ENCODE measurements around the gene TBC1D22A. TPM values are rescaled to one million over a fixed set of nuclear protein-coding genes. Genes with fewer than 3 reads are reported as not detected.

Gene TBC1D22A
- total RNA-seq, 2 donors from 2014 or later = 21.0 to 27.9 TPM

DNA sequence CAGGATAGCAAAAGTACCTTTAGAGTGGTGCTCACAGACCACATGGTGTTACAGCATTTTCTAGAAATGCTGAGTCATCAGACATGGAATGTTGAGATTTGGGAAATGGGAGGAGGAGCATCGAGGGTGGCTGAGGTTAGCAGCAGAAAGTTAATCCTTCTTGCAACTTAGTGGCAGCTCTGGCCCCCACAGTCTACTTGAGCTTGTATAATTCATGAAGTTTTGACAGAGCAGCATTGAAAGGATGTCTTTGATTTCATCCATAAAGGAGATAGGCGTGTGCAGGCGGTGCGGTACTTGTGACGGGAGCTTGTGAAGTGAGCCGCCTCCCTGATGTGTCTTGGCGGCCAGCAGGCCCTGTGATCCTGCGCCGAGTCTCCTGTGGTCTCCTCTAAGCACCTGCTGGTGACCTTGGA is 330.5 kb downstream of the TBC1D22A start:
- Histone ChIP-seq H3K27me3 (ENCODE audit: control insufficient read depth, insufficient read depth, low read length, poor library complexity, severe bottlenecking) (no peaks in the 10 kb centered on the region), H3K4me3 (ENCODE audit: low read length) (no peak overlapping the region), H3K9ac (ENCODE audit: extremely low read depth, low read length, poor library complexity, severe bottlenecking) (no peak overlapping the region), H3K9me3 (ENCODE audit: control insufficient read depth, low read length) (peaks cover 11% of the 10 kb centered on the region), H3K27ac (ENCODE audit: low read depth, low read length) (peak overlapping the region; percentile 29), H3K36me3 (ENCODE audit: control insufficient read depth, insufficient read depth, low read length) (no peaks in the 10 kb centered on the region), H3K4me1 (ENCODE audit: control insufficient read depth, insufficient read depth, low read length) (no peaks in the 10 kb centered on the region)
- Mint-ChIP-seq H3K4me3 (no peak overlapping the region), H3K27ac (no peak overlapping the region), H3K27me3 (ENCODE audit: insufficient read depth) (no peaks in the 10 kb centered on the region), H3K9me3 (peaks cover 38% of the 10 kb centered on the region), H3K4me1 (peaks cover 32% of the 10 kb centered on the region), H3K36me3 (ENCODE audit: low read depth) (peaks cover 28% of the 10 kb centered on the region)
- TF ChIP-seq, protein P1, sequence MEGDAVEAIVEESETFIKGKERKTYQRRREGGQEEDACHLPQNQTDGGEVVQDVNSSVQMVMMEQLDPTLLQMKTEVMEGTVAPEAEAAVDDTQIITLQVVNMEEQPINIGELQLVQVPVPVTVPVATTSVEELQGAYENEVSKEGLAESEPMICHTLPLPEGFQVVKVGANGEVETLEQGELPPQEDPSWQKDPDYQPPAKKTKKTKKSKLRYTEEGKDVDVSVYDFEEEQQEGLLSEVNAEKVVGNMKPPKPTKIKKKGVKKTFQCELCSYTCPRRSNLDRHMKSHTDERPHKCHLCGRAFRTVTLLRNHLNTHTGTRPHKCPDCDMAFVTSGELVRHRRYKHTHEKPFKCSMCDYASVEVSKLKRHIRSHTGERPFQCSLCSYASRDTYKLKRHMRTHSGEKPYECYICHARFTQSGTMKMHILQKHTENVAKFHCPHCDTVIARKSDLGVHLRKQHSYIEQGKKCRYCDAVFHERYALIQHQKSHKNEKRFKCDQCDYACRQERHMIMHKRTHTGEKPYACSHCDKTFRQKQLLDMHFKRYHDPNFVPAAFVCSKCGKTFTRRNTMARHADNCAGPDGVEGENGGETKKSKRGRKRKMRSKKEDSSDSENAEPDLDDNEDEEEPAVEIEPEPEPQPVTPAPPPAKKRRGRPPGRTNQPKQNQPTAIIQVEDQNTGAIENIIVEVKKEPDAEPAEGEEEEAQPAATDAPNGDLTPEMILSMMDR (conservative IDR thresholded peaks at IDR 0.05) = no peak
- no peak for DNase-seq
- 90 to 94% methylated on average over 7 to 9 of the region's 9 CpGs for WGBS, 2 experiments (ENCODE audit: insufficient coverage in 1 of 2, insufficient read length in 1 of 2)

DNA sequence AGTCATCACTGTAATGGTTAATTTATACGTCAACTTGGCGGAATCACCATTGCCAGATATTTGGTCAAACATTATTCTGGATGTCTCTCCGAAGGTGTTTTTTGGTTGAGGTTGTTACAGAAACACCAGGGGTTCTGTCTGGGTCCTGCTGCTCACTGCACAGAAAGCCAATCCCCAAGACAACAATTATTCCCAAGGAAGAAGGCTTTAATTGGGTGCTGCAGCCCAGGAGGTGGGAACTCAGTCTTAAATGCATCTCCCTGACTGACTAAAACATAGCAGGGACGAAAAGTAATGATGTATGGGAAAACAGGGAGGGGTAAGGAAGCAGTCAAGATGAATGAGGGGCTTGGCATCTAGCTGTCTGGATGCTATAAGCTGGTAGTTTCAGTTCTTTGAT is 331.3 kb downstream of the TBC1D22A start:
- Mint-ChIP-seq H3K4me1 (peaks cover 33% of the 10 kb centered on the region), H3K36me3 (ENCODE audit: low read depth) (peaks cover 28% of the 10 kb centered on the region), H3K4me3 (no peak overlapping the region), H3K27ac (no peak overlapping the region), H3K9me3 (peaks cover 38% of the 10 kb centered on the region), H3K27me3 (ENCODE audit: insufficient read depth) (no peaks in the 10 kb centered on the region)
- peaks cover 11% of the 10 kb centered on the region for H3K9me3 ChIP-seq (ENCODE audit: control insufficient read depth, low read length)
- H3K9ac ChIP-seq (ENCODE audit: extremely low read depth, low read length, poor library complexity, severe bottlenecking) = no peak overlapping the region
- no peaks in the 10 kb centered on the region for H3K4me1 ChIP-seq (ENCODE audit: control insufficient read depth, insufficient read depth, low read length)
- no peak overlapping the region for H3K27ac ChIP-seq (ENCODE audit: low read depth, low read length)
- H3K36me3 ChIP-seq (ENCODE audit: control insufficient read depth, insufficient read depth, low read length) = no peaks in the 10 kb centered on the region
- H3K4me3 ChIP-seq (ENCODE audit: low read length) = no peak overlapping the region
- TF ChIP-seq, protein P1 (conservative IDR thresholded peaks at IDR 0.05) = no peak
- DNase-seq = no peak
- no peaks in the 10 kb centered on the region for H3K27me3 ChIP-seq (ENCODE audit: control insufficient read depth, insufficient read depth, low read length, poor library complexity, severe bottlenecking)
- 91 to 94% methylated on average over 3 to 4 of the region's 4 CpGs for WGBS, 2 experiments (ENCODE audit: insufficient coverage in 1 of 2, insufficient read length in 1 of 2)

DNA sequence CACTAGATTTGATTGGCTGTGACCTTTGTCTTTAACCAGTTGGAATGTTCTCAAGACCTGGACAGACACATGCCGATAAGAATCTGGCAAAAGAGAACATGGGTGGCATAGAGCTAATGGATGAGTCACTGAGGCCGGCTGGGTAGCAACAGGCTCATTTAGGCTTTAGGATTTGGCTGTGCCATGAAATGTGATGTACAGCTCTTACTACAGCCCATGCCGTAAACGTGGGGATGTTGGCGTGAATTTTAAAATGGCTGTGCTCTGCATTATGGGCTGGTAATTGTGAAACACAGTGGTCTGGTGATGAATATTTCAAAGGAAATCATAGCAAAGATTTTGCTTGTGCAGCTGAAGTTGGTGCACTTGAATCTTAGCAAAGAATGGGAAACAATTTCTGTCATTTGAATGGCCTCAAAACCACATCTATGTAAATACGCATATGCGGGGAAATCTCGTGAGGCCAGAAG is 332.4 kb downstream of the TBC1D22A start:
- Mint-ChIP-seq H3K9me3 (peaks cover 38% of the 10 kb centered on the region), H3K4me3 (no peak overlapping the region), H3K4me1 (peaks cover 25% of the 10 kb centered on the region), H3K27ac (no peak overlapping the region), H3K36me3 (ENCODE audit: low read depth) (peaks cover 28% of the 10 kb centered on the region), H3K27me3 (ENCODE audit: insufficient read depth) (no peaks in the 10 kb centered on the region)
- no peaks in the 10 kb centered on the region for H3K27me3 ChIP-seq (ENCODE audit: control insufficient read depth, insufficient read depth, low read length, poor library complexity, severe bottlenecking)
- no peak for DNase-seq
- no peaks in the 10 kb centered on the region for H3K36me3 ChIP-seq (ENCODE audit: control insufficient read depth, insufficient read depth, low read length)
- H3K4me1 ChIP-seq (ENCODE audit: control insufficient read depth, insufficient read depth, low read length) = no peaks in the 10 kb centered on the region
- H3K9me3 ChIP-seq (ENCODE audit: control insufficient read depth, low read length) = peaks cover 11% of the 10 kb centered on the region
- no peak overlapping the region for H3K27ac ChIP-seq (ENCODE audit: low read depth, low read length)
- 93 to 100% methylated on average over 8 of the region's 8 CpGs for WGBS, 2 experiments (ENCODE audit: insufficient coverage in 1 of 2, insufficient read length in 1 of 2)
- no peak overlapping the region for H3K9ac ChIP-seq (ENCODE audit: extremely low read depth, low read length, poor library complexity, severe bottlenecking)
- H3K4me3 ChIP-seq (ENCODE audit: low read length) = no peak overlapping the region
- TF ChIP-seq, protein P1 (conservative IDR thresholded peaks at IDR 0.05) = no peak

Measured in endodermal cell (in vitro differentiated cells).